ENCODE data around the gene PRELID3B.

PRELID3B gene

GRCh38 chr20:59006167-59006863 lies 36.3 kb downstream of the PRELID3B start:
- H3K4me1 ChIP-seq (ENCODE audit: control insufficient read depth, insufficient read depth, low read length), result peaks cover 41% of the 10 kb centered on the region
- peak overlapping the region; percentile 90 for H3K4me3 ChIP-seq (ENCODE audit: low read length)
- peak overlapping the region; percentile 95 for H3K9ac ChIP-seq (ENCODE audit: low read depth, low read length)
- H3K9me3 ChIP-seq (replicated peaks; ENCODE audit: low read length), result no peaks in the 10 kb centered on the region
- no peaks in the 10 kb centered on the region for H3K27me3 ChIP-seq (ENCODE audit: control insufficient read depth, insufficient read depth, low read length)
- peak overlapping the region; percentile 100 for H3K4me2 ChIP-seq (ENCODE audit: low read length)
- H3K36me3 ChIP-seq (ENCODE audit: insufficient read depth, low read length), result peaks cover 17% of the 10 kb centered on the region

GRCh38 chr20:59005523-59006166 lies 36.9 kb downstream of the PRELID3B start:
- Histone ChIP-seq H3K9me3 (replicated peaks; ENCODE audit: low read length) (no peaks in the 10 kb centered on the region), H3K27me3 (ENCODE audit: control insufficient read depth, insufficient read depth, low read length) (no peaks in the 10 kb centered on the region), H3K4me2 (ENCODE audit: low read length) (peak overlapping the region; percentile 100), H3K9ac (ENCODE audit: low read depth, low read length) (peak overlapping the region; percentile 95), H3K4me3 (ENCODE audit: low read length) (peak overlapping the region; percentile 90), H3K4me1 (ENCODE audit: control insufficient read depth, insufficient read depth, low read length) (peaks cover 34% of the 10 kb centered on the region), H3K36me3 (ENCODE audit: insufficient read depth, low read length) (peaks cover 20% of the 10 kb centered on the region)

- peaks cover 30% of the 10 kb centered on the region for H3K4me1 ChIP-seq (ENCODE audit: control insufficient read depth, insufficient read depth, low read length)
- no peaks in the 10 kb centered on the region for H3K9me3 ChIP-seq (replicated peaks; ENCODE audit: low read length)
- H3K9ac ChIP-seq (ENCODE audit: low read depth, low read length), result peak overlapping the region; percentile 95
- H3K4me3 ChIP-seq (ENCODE audit: low read length), result peak overlapping the region; percentile 90
- H3K4me2 ChIP-seq (ENCODE audit: low read length), result peak overlapping the region; percentile 100
- no peaks in the 10 kb centered on the region for H3K27me3 ChIP-seq (ENCODE audit: control insufficient read depth, insufficient read depth, low read length)
- peaks cover 20% of the 10 kb centered on the region for H3K36me3 ChIP-seq (ENCODE audit: insufficient read depth, low read length)
Measured at GRCh38 chr20:59004763-59005522, 37.6 kb downstream of the PRELID3B start.

- Histone ChIP-seq H3K4me3 (ENCODE audit: low read length) (no peak overlapping the region), H3K4me2 (ENCODE audit: low read length) (peak overlapping the region; percentile 100), H3K4me1 (ENCODE audit: control insufficient read depth, insufficient read depth, low read length) (peaks cover 30% of the 10 kb centered on the region), H3K9ac (ENCODE audit: low read depth, low read length) (no peak overlapping the region), H3K36me3 (ENCODE audit: insufficient read depth, low read length) (peaks cover 20% of the 10 kb centered on the region), H3K9me3 (replicated peaks; ENCODE audit: low read length) (no peaks in the 10 kb centered on the region), H3K27me3 (ENCODE audit: control insufficient read depth, insufficient read depth, low read length) (no peaks in the 10 kb centered on the region)
Measured at GRCh38 chr20:59004493-59004762, 38.2 kb downstream of the PRELID3B start.

GRCh38 chr20:59003836-59004492 lies 38.6 kb downstream of the PRELID3B start:
- Histone ChIP-seq H3K36me3 (ENCODE audit: insufficient read depth, low read length) (peaks cover 20% of the 10 kb centered on the region), H3K27me3 (ENCODE audit: control insufficient read depth, insufficient read depth, low read length) (no peaks in the 10 kb centered on the region), H3K9ac (ENCODE audit: low read depth, low read length) (no peak overlapping the region), H3K9me3 (replicated peaks; ENCODE audit: low read length) (no peaks in the 10 kb centered on the region), H3K4me2 (ENCODE audit: low read length) (no peak overlapping the region), H3K4me1 (ENCODE audit: control insufficient read depth, insufficient read depth, low read length) (peaks cover 30% of the 10 kb centered on the region), H3K4me3 (ENCODE audit: low read length) (no peak overlapping the region)

GRCh38 chr20:59002874-59003399 lies 39.6 kb downstream of the PRELID3B start:
- peak overlapping the region; percentile 29 for H3K4me2 ChIP-seq (ENCODE audit: low read length)
- H3K4me1 ChIP-seq (ENCODE audit: control insufficient read depth, insufficient read depth, low read length), result peaks cover 30% of the 10 kb centered on the region
- no peak overlapping the region for H3K4me3 ChIP-seq (ENCODE audit: low read length)
- peaks cover 24% of the 10 kb centered on the region for H3K36me3 ChIP-seq (ENCODE audit: insufficient read depth, low read length)
- no peaks in the 10 kb centered on the region for H3K27me3 ChIP-seq (ENCODE audit: control insufficient read depth, insufficient read depth, low read length)
- no peaks in the 10 kb centered on the region for H3K9me3 ChIP-seq (replicated peaks; ENCODE audit: low read length)
- no peak overlapping the region for H3K9ac ChIP-seq (ENCODE audit: low read depth, low read length)

GRCh38 chr20:59002388-59002787 lies 40.2 kb downstream of the PRELID3B start:
- Histone ChIP-seq H3K9ac (ENCODE audit: low read depth, low read length) (no peak overlapping the region), H3K4me3 (ENCODE audit: low read length) (no peak overlapping the region), H3K4me2 (ENCODE audit: low read length) (no peak overlapping the region), H3K36me3 (ENCODE audit: insufficient read depth, low read length) (peaks cover 30% of the 10 kb centered on the region), H3K4me1 (ENCODE audit: control insufficient read depth, insufficient read depth, low read length) (peaks cover 26% of the 10 kb centered on the region), H3K27me3 (ENCODE audit: control insufficient read depth, insufficient read depth, low read length) (no peaks in the 10 kb centered on the region), H3K9me3 (replicated peaks; ENCODE audit: low read length) (no peaks in the 10 kb centered on the region)

- Histone ChIP-seq H3K4me1 (ENCODE audit: control insufficient read depth, insufficient read depth, low read length) (peaks cover 24% of the 10 kb centered on the region), H3K36me3 (ENCODE audit: insufficient read depth, low read length) (peaks cover 37% of the 10 kb centered on the region)
Measured at GRCh38 chr20:59001449-59002171, 41.0 kb downstream of the PRELID3B start.

GRCh38 chr20:59001068-59001448 lies 41.5 kb downstream of the PRELID3B start:
- H3K27me3 ChIP-seq (ENCODE audit: control insufficient read depth, insufficient read depth, low read length), result no peaks in the 10 kb centered on the region
- no peak overlapping the region for H3K4me3 ChIP-seq (ENCODE audit: low read length)
- H3K9me3 ChIP-seq (replicated peaks; ENCODE audit: low read length), result no peaks in the 10 kb centered on the region
- peaks cover 23% of the 10 kb centered on the region for H3K4me1 ChIP-seq (ENCODE audit: control insufficient read depth, insufficient read depth, low read length)
- H3K9ac ChIP-seq (ENCODE audit: low read depth, low read length), result no peak overlapping the region
- H3K36me3 ChIP-seq (ENCODE audit: insufficient read depth, low read length), result peaks cover 43% of the 10 kb centered on the region
- H3K4me2 ChIP-seq (ENCODE audit: low read length), result no peak overlapping the region

More at GRCh38 chr20:59001449-59002171, 41.0 kb downstream of the PRELID3B start:
- Histone ChIP-seq H3K9me3 (replicated peaks; ENCODE audit: low read length) (no peaks in the 10 kb centered on the region), H3K9ac (ENCODE audit: low read depth, low read length) (no peak overlapping the region), H3K27me3 (ENCODE audit: control insufficient read depth, insufficient read depth, low read length) (no peaks in the 10 kb centered on the region), H3K4me3 (ENCODE audit: low read length) (no peak overlapping the region), H3K4me2 (ENCODE audit: low read length) (no peak overlapping the region)

- no peaks in the 10 kb centered on the region for H3K27me3 ChIP-seq (ENCODE audit: control insufficient read depth, insufficient read depth, low read length)
- H3K9me3 ChIP-seq (replicated peaks; ENCODE audit: low read length), result no peaks in the 10 kb centered on the region
- peaks cover 50% of the 10 kb centered on the region for H3K36me3 ChIP-seq (ENCODE audit: insufficient read depth, low read length)
Measured at GRCh38 chr20:59000326-59000725, 42.3 kb downstream of the PRELID3B start.

More at GRCh38 chr20:59000326-59000725, 42.3 kb downstream of the PRELID3B start:
- H3K9ac ChIP-seq (ENCODE audit: low read depth, low read length), result no peak overlapping the region
- H3K4me2 ChIP-seq (ENCODE audit: low read length), result no peak overlapping the region
- peaks cover 16% of the 10 kb centered on the region for H3K4me1 ChIP-seq (ENCODE audit: control insufficient read depth, insufficient read depth, low read length)
- no peak overlapping the region for H3K4me3 ChIP-seq (ENCODE audit: low read length)

Measured in skeletal muscle satellite cell (primary cell).